ENCODE measurements around the gene DNAJB13.

DNAJB13 gene

GRCh38 chr11:73968356-73968966 is 17.6 kb downstream of the DNAJB13 start:
- no peak overlapping the region for H3K9ac ChIP-seq (ENCODE audit: low read length in 2 of 2)

DNA sequence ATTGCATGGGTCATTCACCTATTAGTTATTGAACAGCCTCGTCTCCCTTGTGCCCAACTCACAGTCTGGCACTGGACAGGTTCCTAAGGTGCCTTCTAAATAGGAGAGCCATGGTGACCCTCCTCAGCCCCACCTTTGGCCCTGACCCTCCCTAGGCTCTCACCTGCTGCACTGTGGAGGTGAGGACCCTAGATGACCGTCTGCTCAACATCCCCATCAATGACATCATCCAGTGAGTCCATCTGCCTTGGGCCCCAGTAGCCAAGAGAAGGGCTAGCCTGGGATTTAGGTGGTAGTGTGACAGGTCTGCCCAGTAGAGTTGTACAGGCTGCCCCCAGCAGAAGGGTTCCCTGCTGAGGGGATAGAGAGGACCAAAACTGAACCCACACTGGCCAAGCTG is 18.3 kb downstream of the DNAJB13 start:
- no peak overlapping the region for H3K4me3 ChIP-seq (ENCODE audit: low read length in 2 of 2)
- H3K4me1 ChIP-seq (ENCODE audit: control insufficient read depth, insufficient read depth, low read length) = peaks cover 13% of the 10 kb centered on the region
- no peaks in the 10 kb centered on the region for H3K9me3 ChIP-seq (ENCODE audit: control insufficient read depth in 2 of 2, low read length in 2 of 2)
- no peak overlapping the region for H3K27ac ChIP-seq (ENCODE audit: low read length)
- H3K9ac ChIP-seq (ENCODE audit: low read length in 2 of 2) = no peak overlapping the region
- peaks cover 0 to 1% of the 10 kb centered on the region in 2 donors for H3K36me3 ChIP-seq (ENCODE audit: control insufficient read depth in 2 of 2, insufficient read depth in 2 of 2, low read length in 2 of 2)
- H3K27me3 ChIP-seq (ENCODE audit: control insufficient read depth in 1 of 2, insufficient read depth in 2 of 2, low read length in 2 of 2) = peaks cover 0 to 2% of the 10 kb centered on the region in 2 donors

More at GRCh38 chr11:73968356-73968966, 17.6 kb downstream of the DNAJB13 start:
- H3K27ac ChIP-seq (ENCODE audit: low read length) = no peak overlapping the region
- no peaks in the 10 kb centered on the region for H3K9me3 ChIP-seq (ENCODE audit: control insufficient read depth in 2 of 2, low read length in 2 of 2)
- peaks cover 0 to 2% of the 10 kb centered on the region in 2 donors for H3K27me3 ChIP-seq (ENCODE audit: control insufficient read depth in 1 of 2, insufficient read depth in 2 of 2, low read length in 2 of 2)
- H3K36me3 ChIP-seq (ENCODE audit: control insufficient read depth in 2 of 2, insufficient read depth in 2 of 2, low read length in 2 of 2) = no peaks in the 10 kb centered on the region
- H3K4me1 ChIP-seq (ENCODE audit: control insufficient read depth, insufficient read depth, low read length) = peaks cover 10% of the 10 kb centered on the region
- no peak overlapping the region for H3K4me3 ChIP-seq (ENCODE audit: low read length in 2 of 2)

- Histone ChIP-seq H3K9me3 (ENCODE audit: control insufficient read depth in 2 of 2, low read length in 2 of 2) (no peaks in the 10 kb centered on the region), H3K4me3 (ENCODE audit: low read length in 2 of 2) (no peak overlapping the region), H3K9ac (ENCODE audit: low read length in 2 of 2) (no peak overlapping the region), H3K27ac (ENCODE audit: low read length) (no peak overlapping the region), H3K36me3 (ENCODE audit: control insufficient read depth in 2 of 2, insufficient read depth in 2 of 2, low read length in 2 of 2) (peaks cover 0 to 6% of the 10 kb centered on the region in 2 donors), H3K4me1 (ENCODE audit: control insufficient read depth, insufficient read depth, low read length) (peaks cover 7% of the 10 kb centered on the region), H3K27me3 (ENCODE audit: control insufficient read depth in 1 of 2, insufficient read depth in 2 of 2, low read length in 2 of 2) (no peaks in the 10 kb centered on the region)
Measured at GRCh38 chr11:73969991-73970800, 19.4 kb downstream of the DNAJB13 start.

GRCh38 chr11:73971175-73971719 is 20.4 kb downstream of the DNAJB13 start:
- H3K27ac ChIP-seq (ENCODE audit: low read length) = no peak overlapping the region
- H3K36me3 ChIP-seq (ENCODE audit: control insufficient read depth in 2 of 2, insufficient read depth in 2 of 2, low read length in 2 of 2) = peaks cover 0 to 11% of the 10 kb centered on the region in 2 donors
- H3K4me3 ChIP-seq (ENCODE audit: low read length in 2 of 2) = no peak overlapping the region
- no peaks in the 10 kb centered on the region for H3K9me3 ChIP-seq (ENCODE audit: control insufficient read depth in 2 of 2, low read length in 2 of 2)
- H3K9ac ChIP-seq (ENCODE audit: low read length in 2 of 2) = no peak overlapping the region
- H3K27me3 ChIP-seq (ENCODE audit: control insufficient read depth in 1 of 2, insufficient read depth in 2 of 2, low read length in 2 of 2) = no peaks in the 10 kb centered on the region
- H3K4me1 ChIP-seq (ENCODE audit: control insufficient read depth, insufficient read depth, low read length) = peaks cover 7% of the 10 kb centered on the region

GRCh38 chr11:73972187-73972586 is 21.4 kb downstream of the DNAJB13 start:
- Histone ChIP-seq H3K27ac (ENCODE audit: low read length) (no peak overlapping the region), H3K36me3 (ENCODE audit: control insufficient read depth in 2 of 2, insufficient read depth in 2 of 2, low read length in 2 of 2) (peaks cover under 1 to 17% of the 10 kb centered on the region in 2 donors), H3K4me1 (ENCODE audit: control insufficient read depth, insufficient read depth, low read length) (peaks cover 7% of the 10 kb centered on the region), H3K9me3 (ENCODE audit: control insufficient read depth in 2 of 2, low read length in 2 of 2) (no peaks in the 10 kb centered on the region), H3K9ac (ENCODE audit: low read length in 2 of 2) (no peak overlapping the region), H3K4me3 (ENCODE audit: low read length in 2 of 2) (no peak overlapping the region), H3K27me3 (ENCODE audit: control insufficient read depth in 1 of 2, insufficient read depth in 2 of 2, low read length in 2 of 2) (no peaks in the 10 kb centered on the region)

DNA sequence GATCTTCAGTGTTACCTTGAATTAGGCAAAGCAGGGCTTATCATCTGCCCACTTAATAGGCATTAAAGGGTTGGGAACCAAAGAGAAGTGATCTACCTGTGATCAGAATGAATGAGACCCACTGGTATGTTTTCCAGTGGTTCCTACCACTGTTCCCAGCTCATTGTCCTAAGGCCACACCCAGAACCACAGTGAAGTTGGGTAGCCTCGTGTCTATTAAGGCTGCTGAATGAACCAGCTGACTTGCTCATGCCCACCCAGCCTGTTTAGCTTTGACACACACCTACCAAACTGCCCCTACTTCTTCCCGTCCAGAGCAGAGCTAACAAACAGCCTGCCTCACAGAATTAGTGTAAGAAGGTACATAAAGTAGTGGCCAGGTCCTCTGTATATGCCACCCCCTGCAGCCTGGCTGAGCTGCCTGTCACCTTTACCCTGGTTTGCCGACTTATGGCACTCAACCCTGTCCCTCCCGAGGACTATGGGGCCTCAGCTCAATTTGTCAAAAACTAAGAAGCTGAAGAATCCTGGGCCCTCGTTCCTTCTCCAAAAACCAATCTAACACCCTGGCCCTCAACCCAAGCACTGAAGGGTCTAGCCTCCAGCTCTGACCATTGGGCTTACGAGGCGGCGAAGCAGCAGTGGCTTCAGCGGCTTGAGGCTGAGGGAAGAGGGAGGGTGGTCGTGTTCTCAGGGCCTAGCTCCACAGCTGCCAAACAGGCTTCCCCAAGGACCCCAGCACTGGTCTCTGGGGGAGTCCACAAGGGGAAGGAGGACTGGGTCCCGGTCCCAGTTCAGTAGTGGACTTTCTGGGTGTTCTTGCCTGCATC is 22.0 kb downstream of the DNAJB13 start:
- Histone ChIP-seq H3K27me3 (ENCODE audit: control insufficient read depth in 1 of 2, insufficient read depth in 2 of 2, low read length in 2 of 2) (no peaks in the 10 kb centered on the region), H3K4me1 (ENCODE audit: control insufficient read depth, insufficient read depth, low read length) (peaks cover 7% of the 10 kb centered on the region), H3K27ac (ENCODE audit: low read length) (no peak overlapping the region), H3K9ac (ENCODE audit: low read length in 2 of 2) (no peak overlapping the region), H3K36me3 (ENCODE audit: control insufficient read depth in 2 of 2, insufficient read depth in 2 of 2, low read length in 2 of 2) (peaks cover 7 to 23% of the 10 kb centered on the region in 2 donors), H3K4me3 (ENCODE audit: low read length in 2 of 2) (no peak overlapping the region), H3K9me3 (ENCODE audit: control insufficient read depth in 2 of 2, low read length in 2 of 2) (no peaks in the 10 kb centered on the region)

DNA sequence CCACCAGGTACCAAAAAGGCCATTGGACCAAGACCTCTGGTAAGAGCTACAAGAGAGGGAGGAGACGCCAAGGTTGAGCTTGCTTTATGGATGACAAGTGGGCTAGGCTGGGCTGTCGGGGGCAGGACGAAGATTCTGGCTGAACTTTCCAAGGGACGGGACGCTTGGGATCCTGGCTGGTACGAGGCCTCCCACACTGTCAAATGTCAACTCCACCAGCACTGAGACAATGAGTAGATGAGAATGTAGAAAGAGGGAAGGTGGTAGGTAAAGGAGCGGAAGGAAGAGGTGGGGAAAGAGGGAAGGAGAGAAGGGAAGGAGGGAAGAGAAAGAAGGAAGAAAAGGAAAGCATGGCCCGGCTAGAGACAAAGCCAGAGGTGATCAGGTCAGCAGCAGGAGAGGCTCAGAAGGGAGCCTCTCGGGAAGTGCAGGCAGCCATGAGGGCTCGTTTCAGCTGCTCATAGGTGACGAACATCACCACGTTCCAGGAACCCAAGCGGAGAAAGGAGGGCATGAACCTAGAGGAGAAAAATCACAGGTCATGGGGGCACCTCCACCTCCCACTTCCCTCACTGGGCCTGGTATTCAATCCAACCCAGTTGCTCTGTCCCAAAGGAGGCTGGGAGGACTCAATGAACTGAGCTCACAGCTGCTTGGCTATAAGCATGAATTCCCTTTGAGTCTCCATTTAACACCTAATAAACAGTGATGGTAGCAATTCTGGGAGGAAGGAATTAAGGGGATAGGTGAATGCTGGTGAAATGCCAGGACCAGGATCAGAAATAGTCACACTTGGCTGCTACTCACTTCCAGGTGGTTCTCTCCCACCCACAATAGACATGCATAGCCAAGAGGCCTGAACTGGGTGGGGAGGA is 24.0 kb downstream of the DNAJB13 start:
- peaks cover 15 to 25% of the 10 kb centered on the region in 2 donors for H3K36me3 ChIP-seq (ENCODE audit: control insufficient read depth in 2 of 2, insufficient read depth in 2 of 2, low read length in 2 of 2)
- no peak overlapping the region for H3K4me3 ChIP-seq (ENCODE audit: low read length in 2 of 2)
- no peaks in the 10 kb centered on the region for H3K27me3 ChIP-seq (ENCODE audit: control insufficient read depth in 1 of 2, insufficient read depth in 2 of 2, low read length in 2 of 2)
- no peak overlapping the region for H3K9ac ChIP-seq (ENCODE audit: low read length in 2 of 2)
- no peak overlapping the region for H3K27ac ChIP-seq (ENCODE audit: low read length)
- H3K4me1 ChIP-seq (ENCODE audit: control insufficient read depth, insufficient read depth, low read length) = peaks cover 7% of the 10 kb centered on the region
- no peaks in the 10 kb centered on the region for H3K9me3 ChIP-seq (ENCODE audit: control insufficient read depth in 2 of 2, low read length in 2 of 2)

DNA sequence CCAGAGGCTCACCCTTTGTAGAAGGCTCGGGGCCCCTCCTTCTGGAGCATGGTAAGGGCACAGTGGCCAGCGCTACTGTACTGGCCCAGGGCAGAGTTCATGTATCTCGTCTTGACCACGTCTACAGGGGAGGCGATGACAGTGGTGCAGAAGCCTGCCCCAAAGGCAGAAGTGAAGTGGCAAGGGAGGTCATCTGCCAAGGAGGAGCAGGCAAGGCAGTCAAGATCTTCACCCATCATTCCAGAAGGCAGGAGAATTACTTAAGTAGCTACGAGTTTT is 24.6 kb downstream of the DNAJB13 start:
- Histone ChIP-seq H3K36me3 (ENCODE audit: control insufficient read depth in 2 of 2, insufficient read depth in 2 of 2, low read length in 2 of 2) (peaks cover 15 to 25% of the 10 kb centered on the region in 2 donors), H3K4me3 (ENCODE audit: low read length in 2 of 2) (no peak overlapping the region)

GRCh38 chr11:73976451-73977151 is 25.8 kb downstream of the DNAJB13 start:
- Histone ChIP-seq H3K27me3 (ENCODE audit: control insufficient read depth in 1 of 2, insufficient read depth in 2 of 2, low read length in 2 of 2) (no peaks in the 10 kb centered on the region), H3K4me3 (ENCODE audit: low read length in 2 of 2) (no peak overlapping the region), H3K9ac (ENCODE audit: low read length in 2 of 2) (no peak overlapping the region), H3K4me1 (ENCODE audit: control insufficient read depth, insufficient read depth, low read length) (peaks cover 15% of the 10 kb centered on the region), H3K36me3 (ENCODE audit: control insufficient read depth in 2 of 2, insufficient read depth in 2 of 2, low read length in 2 of 2) (peaks cover 15 to 28% of the 10 kb centered on the region in 2 donors), H3K9me3 (ENCODE audit: control insufficient read depth in 2 of 2, low read length in 2 of 2) (no peaks in the 10 kb centered on the region), H3K27ac (ENCODE audit: low read length) (no peak overlapping the region)

More for the DNA sequence above, 24.6 kb downstream of the DNAJB13 start:
- Histone ChIP-seq H3K27me3 (ENCODE audit: control insufficient read depth in 1 of 2, insufficient read depth in 2 of 2, low read length in 2 of 2) (no peaks in the 10 kb centered on the region), H3K9me3 (ENCODE audit: control insufficient read depth in 2 of 2, low read length in 2 of 2) (no peaks in the 10 kb centered on the region), H3K4me1 (ENCODE audit: control insufficient read depth, insufficient read depth, low read length) (peaks cover 10% of the 10 kb centered on the region), H3K9ac (ENCODE audit: low read length in 2 of 2) (no peak overlapping the region), H3K27ac (ENCODE audit: low read length) (no peak overlapping the region)
